22Rv1 (cell line): ENCODE results near the gene ARL17B.
"Not testable (repeated sequence)": the region's sequence is repeated elsewhere in the genome, so short reads cannot be mapped to it uniquely, and the experiment has no call there.

Source experiments
- ZFX ChIP-seq: fragments of 450-650 bp; IDR thresholded peaks from 2 replicates; pipeline ENCODE4 v1.6.1; 2017; ENCODE audit warnings: antibody characterized with exemption, borderline replicate concordance
- TF ChIP-seq, protein P1 (sequence below): fragments of 450-650 bp; IDR thresholded peaks from 2 replicates; pipeline ENCODE4 v1.5.1; 2017; ENCODE audit warnings: mild to moderate bottlenecking

DNA sequence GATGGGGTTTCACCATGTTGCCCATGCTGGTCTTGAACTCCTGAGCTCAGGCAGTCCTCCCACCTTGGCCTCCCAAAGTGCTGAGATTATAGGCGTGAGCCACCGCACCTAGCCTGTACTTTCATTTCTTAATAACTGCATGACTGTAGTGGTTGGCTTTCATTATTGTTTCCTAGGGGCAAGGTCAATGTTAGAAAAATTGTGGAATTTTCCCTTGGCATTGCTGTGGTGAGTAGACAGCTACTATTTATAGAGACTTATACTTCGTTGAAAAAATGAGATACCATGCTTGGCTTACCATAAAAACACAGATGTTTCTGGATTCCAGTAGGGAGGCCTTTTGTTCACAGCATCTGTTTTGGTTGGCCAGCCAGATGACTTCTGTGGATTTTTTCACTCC lies 39.0 kb upstream of the ARL17B start:
- TF ChIP-seq, protein P1, sequence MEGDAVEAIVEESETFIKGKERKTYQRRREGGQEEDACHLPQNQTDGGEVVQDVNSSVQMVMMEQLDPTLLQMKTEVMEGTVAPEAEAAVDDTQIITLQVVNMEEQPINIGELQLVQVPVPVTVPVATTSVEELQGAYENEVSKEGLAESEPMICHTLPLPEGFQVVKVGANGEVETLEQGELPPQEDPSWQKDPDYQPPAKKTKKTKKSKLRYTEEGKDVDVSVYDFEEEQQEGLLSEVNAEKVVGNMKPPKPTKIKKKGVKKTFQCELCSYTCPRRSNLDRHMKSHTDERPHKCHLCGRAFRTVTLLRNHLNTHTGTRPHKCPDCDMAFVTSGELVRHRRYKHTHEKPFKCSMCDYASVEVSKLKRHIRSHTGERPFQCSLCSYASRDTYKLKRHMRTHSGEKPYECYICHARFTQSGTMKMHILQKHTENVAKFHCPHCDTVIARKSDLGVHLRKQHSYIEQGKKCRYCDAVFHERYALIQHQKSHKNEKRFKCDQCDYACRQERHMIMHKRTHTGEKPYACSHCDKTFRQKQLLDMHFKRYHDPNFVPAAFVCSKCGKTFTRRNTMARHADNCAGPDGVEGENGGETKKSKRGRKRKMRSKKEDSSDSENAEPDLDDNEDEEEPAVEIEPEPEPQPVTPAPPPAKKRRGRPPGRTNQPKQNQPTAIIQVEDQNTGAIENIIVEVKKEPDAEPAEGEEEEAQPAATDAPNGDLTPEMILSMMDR: not testable (repeated sequence)
- not testable (repeated sequence) for TF ChIP-seq ZFX
